GM23338 (cell line): ENCODE measurements around the gene EPHX1. TPM values are rescaled to one million over a fixed set of nuclear protein-coding genes. Genes with fewer than 3 reads are reported as not detected.
A peak's percentile ranks its signal among the peaks of the same experiment; 100 is the strongest.

Experiments used
- ATAC-seq: fragments of 200-7000 bp; cut with Tn5 transposase; 3 replicates; pipeline ENCODE4 v1.9.1; 2020
- DNase-seq: peaks from one replicate; pipeline ENCODE4 v3.0.0-alpha.2; 2015; ENCODE audit warnings: low spot score
- H2AFZ ChIP-seq: fragments of 200-600 bp; sonication (generic); 2 replicates; pipeline ENCODE4 v1.8.0; 2016; ENCODE audit warnings: antibody characterized with exemption, mild to moderate bottlenecking, moderate library complexity
- H3F3A ChIP-seq: fragments of 200-600 bp; sonication (generic); replicated peaks from 2 replicates; pipeline ENCODE4 v1.8.0; 2017; ENCODE audit warnings: antibody characterized with exemption, mixed run types, low read depth
- H3K27ac ChIP-seq: fragments of 200-600 bp; sonication (generic); 2 replicates; pipeline ENCODE4 v1.6.1; 2016; ENCODE audit warnings: low read depth
- H3K27me3 ChIP-seq: fragments of 200-600 bp; sonication (generic); 2 replicates; pipeline ENCODE4 v1.8.0; 2016; ENCODE audit warnings: mild to moderate bottlenecking, mixed run types, moderate library complexity; ENCODE audit not compliant: insufficient read depth
- H3K36me3 ChIP-seq: fragments of 200-600 bp; sonication (generic); 2 replicates; pipeline ENCODE4 v1.8.0; 2016; ENCODE audit warnings: mild to moderate bottlenecking; ENCODE audit not compliant: insufficient read depth
- H3K4me1 ChIP-seq: fragments of 200-600 bp; sonication (generic); 2 replicates; pipeline ENCODE4 v1.8.0; 2016; ENCODE audit warnings: mild to moderate bottlenecking, moderate library complexity; ENCODE audit not compliant: insufficient read depth
- H3K4me2 ChIP-seq: fragments of 200-600 bp; sonication (generic); 2 replicates; pipeline ENCODE4 v1.7.1; 2017; ENCODE audit warnings: mixed run types
- H3K4me3 ChIP-seq: fragments of 200-600 bp; sonication (generic); 2 replicates; pipeline ENCODE4 v1.6.1; 2016; ENCODE audit warnings: mixed run types
- H3K79me2 ChIP-seq: fragments of 200-600 bp; sonication (generic); replicated peaks from 2 replicates; pipeline ENCODE4 v1.8.0; 2017; ENCODE audit warnings: mild to moderate bottlenecking; ENCODE audit not compliant: insufficient read depth
- H3K9me2 ChIP-seq: fragments of 200-600 bp; sonication (generic); 2 replicates; pipeline ENCODE4 v1.8.0; 2017; ENCODE audit not compliant: insufficient read depth
- H4K20me1 ChIP-seq: fragments of 200-600 bp; sonication (generic); replicated peaks from 2 replicates; pipeline ENCODE4 v1.8.0; 2017; ENCODE audit warnings: mild to moderate bottlenecking; ENCODE audit not compliant: insufficient read depth
- H3K27ac Mint-ChIP-seq: 2 replicates; pipeline ENCODE4 v1.8.0; 2020; ENCODE audit warnings: inconsistent platforms, mild to moderate bottlenecking, moderate library complexity, mixed read lengths
- H3K27me3 Mint-ChIP-seq: 3 replicates; pipeline ENCODE4 v1.8.0; 2022; ENCODE audit warnings: low read depth, mild to moderate bottlenecking, moderate library complexity, mixed read lengths, inconsistent platforms; ENCODE audit not compliant: insufficient read depth, poor library complexity
- H3K36me3 Mint-ChIP-seq: 3 replicates; pipeline ENCODE4 v1.8.0; 2021; ENCODE audit warnings: low read depth, mild to moderate bottlenecking, inconsistent platforms, moderate library complexity, mixed read lengths
- H3K4me1 Mint-ChIP-seq: 3 replicates; pipeline ENCODE4 v1.8.0; 2020; ENCODE audit warnings: mild to moderate bottlenecking, inconsistent platforms, mixed read lengths
- H3K4me3 Mint-ChIP-seq: 3 replicates; pipeline ENCODE4 v1.8.0; 2021; ENCODE audit warnings: moderate library complexity, mild to moderate bottlenecking, inconsistent platforms, mixed read lengths
- H3K9me3 Mint-ChIP-seq: 3 replicates; pipeline ENCODE4 v1.8.0; 2020; ENCODE audit warnings: moderate library complexity, mild to moderate bottlenecking, inconsistent platforms, mixed read lengths
- CREB1 ChIP-seq: fragments of 250-450 bp; sonication (Bioruptor Pico); IDR thresholded peaks from 2 replicates; pipeline ENCODE4 v1.5.0; 2020; ENCODE audit warnings: low read depth, mild to moderate bottlenecking, moderate library complexity
- CTCF ChIP-seq, 2 experiments: fragments of 200-600 bp in 1 of 2; sonication (generic) in 1 of 2; conservative IDR thresholded peaks; 2 replicates each; pipeline versions ENCODE4 v1.5.1 to v1.6.1; 2016 to 2017; ENCODE audit warnings: antibody characterized with exemption in 2 of 2, low read depth in 2 of 2, mild to moderate bottlenecking in 2 of 2, moderate library complexity in 1 of 2
- ETS1 ChIP-seq: IDR thresholded peaks from 2 replicates; pipeline ENCODE4 v1.6.1; 2016; ENCODE audit warnings: antibody characterized with exemption
- EZH2phosphoT487 ChIP-seq: fragments of 200-600 bp; sonication (generic); IDR thresholded peaks from one replicate; pipeline ENCODE4 v1.8.1; 2018; ENCODE audit warnings: antibody characterized with exemption; ENCODE audit not compliant: unreplicated experiment
- JUNB ChIP-seq: IDR thresholded peaks from one replicate; pipeline ENCODE4 v1.6.1; 2016; ENCODE audit warnings: antibody characterized with exemption; ENCODE audit not compliant: unreplicated experiment
- NANOG ChIP-seq: IDR thresholded peaks from 2 replicates; pipeline ENCODE4 v1.6.1; 2016; ENCODE audit warnings: antibody characterized with exemption, borderline replicate concordance
- POLR2AphosphoS5 ChIP-seq: IDR thresholded peaks from 2 replicates; pipeline ENCODE4 v1.6.1; 2016; ENCODE audit warnings: antibody characterized with exemption, low read depth
- REST ChIP-seq: IDR thresholded peaks from one replicate; pipeline ENCODE4 v1.6.1; 2018; ENCODE audit warnings: antibody characterized with exemption; ENCODE audit not compliant: unreplicated experiment
- ZNF462 ChIP-seq: fragments of 250-450 bp; sonication (Bioruptor Pico); IDR thresholded peaks from 2 replicates; pipeline ENCODE4 v1.5.0; 2020; ENCODE audit warnings: mild to moderate bottlenecking, moderate library complexity
- polyA plus RNA-seq: library from polyadenylated mRNA; unstranded; fragments of >200 nt; fragmentation: Nextera tagmentation; extraction: Ambion mirVana; gene quantifications from 2 replicates; pipeline ENCODE4 v1.2.1, GENCODE V29; 2016
- total RNA-seq: library from RNA; depleted of rRNA; stranded (reverse); fragments of >200 nt; shearing (Covaris generic); gene quantifications from 2 replicates; pipeline ENCODE4 v1.2.3, GENCODE V29; 2014

EPHX1 gene
- total and polyA plus RNA-seq, 2 experiments from 2014 or later, result 15.3 to 46.5 TPM

- no peak overlapping the region for H3K4me3 ChIP-seq
- peak; percentile 11; the same call in 2 of the 3 replicates for ATAC-seq
- Mint-ChIP-seq H3K27ac (peak overlapping the region; percentile 96), H3K4me3 (peak overlapping the region; percentile 9; the same call in 1 of the 3 replicates), H3K27me3 (peaks cover 4% of the 10 kb centered on the region), H3K36me3 (peaks cover 18% of the 10 kb centered on the region), H3K4me1 (peaks cover 47% of the 10 kb centered on the region), H3K9me3 (no peaks in the 10 kb centered on the region)
- no peak for DNase-seq
- no peak for TF ChIP-seq NANOG
- no peak for TF ChIP-seq ETS1
- TF ChIP-seq POLR2AphosphoS5, result no peak
- TF ChIP-seq JUNB, result no peak
- TF ChIP-seq CTCF (conservative IDR thresholded peaks at IDR 0.05; ENCODE audit: low read depth in 2 of 2), result no peak
- no peak for TF ChIP-seq ZNF462
- TF ChIP-seq EZH2phosphoT487, result no peak
- TF ChIP-seq REST, result no peak
- TF ChIP-seq CREB1 (CRISPR knock-in tag), result no peak
- H3K27me3 ChIP-seq, result no peaks in the 10 kb centered on the region
- H3K4me2 ChIP-seq, result peak overlapping the region; percentile 52
- H3F3A ChIP-seq, result 0 out of 2 replicates have a peak, but pooled peaks cover 6% of the 10 kb centered on the region
- H3K27ac ChIP-seq, result peak overlapping the region; percentile 87; the same call in 1 of the 2 replicates
- H3K79me2 ChIP-seq, result peaks cover 77% of the 10 kb centered on the region
- no peaks in the 10 kb centered on the region; the same call in none of the 2 replicates for H4K20me1 ChIP-seq
- H2AFZ ChIP-seq, result no peak overlapping the region
- H3K9me2 ChIP-seq, result no peaks in the 10 kb centered on the region
- H3K36me3 ChIP-seq, result no peaks in the 10 kb centered on the region
- H3K4me1 ChIP-seq, result peaks cover 40% of the 10 kb centered on the region
Measured at GRCh38 chr1:225818229-225818628, 8.3 kb downstream of the EPHX1 start.
